Vagina (tissue), 2 donors: ENCODE measurements around the gene GSTA4. TPM values are rescaled to one million over a fixed set of nuclear protein-coding genes. Genes with fewer than 3 reads are reported as not detected.
"Not testable (repeated sequence)": the region's sequence is repeated elsewhere in the genome, so short reads cannot be mapped to it uniquely, and the experiment has no call there.

Experiments used
- DNase-seq, 2 donors: peaks; one replicate each; pipeline ENCODE4 v3.0.0-alpha.2; 2017; ENCODE audit errors: extremely low spot score in 2 of 2
- H3K27ac ChIP-seq: fragments of 200-600 bp; sonication (generic); one replicate; pipeline ENCODE4 v1.5.1; 2019
- H3K27me3 ChIP-seq: fragments of 200-600 bp; sonication (generic); one replicate; pipeline ENCODE4 v1.5.1; 2019
- H3K36me3 ChIP-seq, 2 donors: fragments of 200-600 bp; sonication (generic); one replicate each; pipeline ENCODE4 v1.5.1; 2017 to 2019
- H3K4me1 ChIP-seq: fragments of 200-600 bp; sonication (generic); one replicate; pipeline ENCODE4 v1.5.1; 2019
- H3K4me3 ChIP-seq, 2 donors: fragments of 200-600 bp; sonication (generic); 1 replicate in 1 of 2; 2 replicates in 1 of 2; pipeline ENCODE4 v1.5.1; 2016 to 2019
- H3K9me3 ChIP-seq: fragments of 200-600 bp; sonication (generic); one replicate; pipeline ENCODE4 v1.5.1; 2019
- CTCF ChIP-seq, 3 experiments: fragments of 450-650 bp in 2 of 3; fragments of 200-600 bp in 1 of 3; sonication (generic) in 1 of 3; IDR thresholded peaks; one replicate each; pipeline ENCODE4 v1.5.1; 2017 to 2019; ENCODE audit warnings: antibody characterized with exemption in 3 of 3, mild to moderate bottlenecking in 2 of 3, moderate library complexity in 2 of 3
- POLR2A ChIP-seq, 2 donors: fragments of 450-650 bp; IDR thresholded peaks; one replicate each; pipeline ENCODE4 v1.6.1; 2017; ENCODE audit warnings: antibody characterized with exemption in 2 of 2, mild to moderate bottlenecking in 2 of 2, moderate library complexity in 2 of 2
- POLR2AphosphoS5 ChIP-seq, 2 donors: sonication (generic); formaldehyde crosslinking; IDR thresholded peaks; one replicate each; pipeline ENCODE4 v1.9.0; 2017; ENCODE audit warnings: antibody characterized with exemption in 2 of 2, mild to moderate bottlenecking in 2 of 2, low read depth in 1 of 2; ENCODE audit not compliant: insufficient read depth in 1 of 2
- intact Hi-C: fragments of 100-400 bp; cut with DNase I; formaldehyde crosslinking; loops from one replicate; pipeline ENCODE4 v1.15.1; 2023
- total RNA-seq: library from RNA; depleted of rRNA; stranded (reverse); fragments of >200 nt; gene quantifications from one replicate; pipeline ENCODE4 v1.2.3, GENCODE V29; 2016

Gene GSTA4
- total RNA-seq, 1 donor from 2014 or later: 57.7 TPM

- Histone ChIP-seq H3K9me3 (no peaks in the 10 kb centered on the region), H3K4me1 (no peaks in the 10 kb centered on the region), H3K27ac (no peak overlapping the region), H3K27me3 (no peaks in the 10 kb centered on the region), H3K4me3 (no peak overlapping the region), H3K36me3 (no peaks in the 10 kb centered on the region)
- intact Hi-C loops: no loop called here
- TF ChIP-seq POLR2AphosphoS5 (IDR thresholded peaks at IDR 0.05; ENCODE audit: insufficient read depth in 1 of 2, low read depth in 1 of 2): no peak
- no peak for TF ChIP-seq POLR2A (IDR thresholded peaks at IDR 0.05)
- TF ChIP-seq CTCF (IDR thresholded peaks at IDR 0.05): no peak
- DNase-seq: no peak
These were observed 39.2 kb downstream of the GSTA4 start for GRCh38 chr6:52955871-52956270.

- no peaks in the 10 kb centered on the region for H3K9me3 ChIP-seq
- no peaks in the 10 kb centered on the region for H3K27me3 ChIP-seq
- H3K27ac ChIP-seq: no peak overlapping the region
- H3K4me1 ChIP-seq: no peaks in the 10 kb centered on the region
- H3K36me3 ChIP-seq: no peaks in the 10 kb centered on the region
- TF ChIP-seq POLR2A (IDR thresholded peaks at IDR 0.05) (no peak), CTCF (IDR thresholded peaks at IDR 0.05) (no peak), POLR2AphosphoS5 (IDR thresholded peaks at IDR 0.05; ENCODE audit: insufficient read depth in 1 of 2, low read depth in 1 of 2) (no peak)
- no peak overlapping the region for H3K4me3 ChIP-seq
- intact Hi-C loops: no loop called here
- no peak for DNase-seq
These were observed 40.9 kb downstream of the GSTA4 start for GRCh38 chr6:52953911-52954839.

- H3K27me3 ChIP-seq: no peaks in the 10 kb centered on the region
These were observed 48.8 kb downstream of the GSTA4 start for GRCh38 chr6:52946306-52946705.

GRCh38 chr6:52942821-52943220 lies 52.3 kb downstream of the GSTA4 start:
- H3K36me3 ChIP-seq, H3K27ac ChIP-seq, H3K27me3 ChIP-seq, DNase-seq, intact Hi-C loops, H3K4me3 ChIP-seq, H3K9me3 ChIP-seq, H3K4me1 ChIP-seq: not testable (repeated sequence)

More at GRCh38 chr6:52946306-52946705, 48.8 kb downstream of the GSTA4 start:
- Histone ChIP-seq H3K9me3 (no peaks in the 10 kb centered on the region), H3K4me3 (no peak overlapping the region), H3K4me1 (no peaks in the 10 kb centered on the region), H3K36me3 (no peaks in the 10 kb centered on the region), H3K27ac (no peak overlapping the region)
- TF ChIP-seq CTCF (IDR thresholded peaks at IDR 0.05) (no peak), POLR2A (IDR thresholded peaks at IDR 0.05) (no peak), POLR2AphosphoS5 (IDR thresholded peaks at IDR 0.05; ENCODE audit: insufficient read depth in 1 of 2, low read depth in 1 of 2) (no peak)
- no peak for DNase-seq
- intact Hi-C loops: no loop called here

- TF ChIP-seq POLR2A (IDR thresholded peaks at IDR 0.05): no peak
- TF ChIP-seq POLR2AphosphoS5 (IDR thresholded peaks at IDR 0.05; ENCODE audit: insufficient read depth in 1 of 2, low read depth in 1 of 2): no peak
- TF ChIP-seq CTCF (IDR thresholded peaks at IDR 0.05): no peak
These were observed 52.9 kb downstream of the GSTA4 start for GRCh38 chr6:52942221-52942620.

More at GRCh38 chr6:52942221-52942620, 52.9 kb downstream of the GSTA4 start:
- DNase-seq: no peak
- Histone ChIP-seq H3K36me3 (no peaks in the 10 kb centered on the region), H3K4me3 (no peak overlapping the region), H3K9me3 (no peaks in the 10 kb centered on the region), H3K27me3 (no peaks in the 10 kb centered on the region), H3K27ac (no peak overlapping the region), H3K4me1 (no peaks in the 10 kb centered on the region)
- intact Hi-C loops: no loop called here
